Endothelial cell of umbilical vein (primary cell): Measurements from ENCODE around the gene TBC1D10B. TPM values are rescaled to one million over a fixed set of nuclear protein-coding genes. Genes with fewer than 3 reads are reported as not detected.
"Not testable (repeated sequence)": the region's sequence is repeated elsewhere in the genome, so short reads cannot be mapped to it uniquely, and the experiment has no call there.

Experiments
- BruUV-seq: library from RNA; stranded (reverse); fragments of 400-500 nt; replicated peaks from 2 replicates; lab custom pipeline; 2021; lab: Mats Ljungman, UMichigan
- CTCF ChIA-PET: fragments of 300-600, 350-600 bp; sonication (Branson Sonifier 250); formaldehyde crosslinking; loops from one replicate; lab custom pipeline; 2021; ENCODE audit warnings: antibody characterized with exemption, inconsistent platforms; lab: Charles Lee
- POLR2A ChIA-PET: fragments of 300-600, 350-600 bp; sonication (Branson Sonifier 250); formaldehyde crosslinking; loops from one replicate; lab custom pipeline; 2021; ENCODE audit warnings: antibody characterized with exemption, inconsistent platforms; lab: Charles Lee
- DNase-seq: peaks from one replicate; pipeline ENCODE4 v3.0.0-alpha.2; 2011; ENCODE audit warnings: low read depth, low spot score
- FAIRE-seq: peaks from 2 replicates; lab custom pipeline; 2011; peaks lifted over from hg19 to GRCh38; lab: Jason Lieb, UNC
- H2AFZ ChIP-seq: 2 replicates; pipeline ENCODE4 v1.6.0; 2012; ENCODE audit warnings: low read depth, low read length, control low read depth, inconsistent platforms
- H3K27ac ChIP-seq: 2 replicates; pipeline ENCODE4 v1.5.1; 2011; ENCODE audit warnings: low read depth, mild to moderate bottlenecking, control low read depth, low read length, moderate library complexity; ENCODE audit not compliant: insufficient read depth
- H3K27me3 ChIP-seq, 2 experiments: 2 replicates each; pipeline versions ENCODE4 v1.6.0 to v1.6.1; 2011; ENCODE audit warnings: low read length in 2 of 2, mixed read lengths in 1 of 2; ENCODE audit not compliant: control insufficient read depth in 2 of 2, insufficient read depth in 2 of 2
- H3K36me3 ChIP-seq, 2 experiments: 2 replicates in 1 of 2; 3 replicates in 1 of 2; pipeline ENCODE4 v1.5.1; 2011; ENCODE audit warnings: low read length in 2 of 2, mild to moderate bottlenecking in 1 of 2, moderate library complexity in 1 of 2; ENCODE audit not compliant: control insufficient read depth in 2 of 2, insufficient read depth in 2 of 2; ENCODE audit errors: extremely low read depth in 1 of 2
- H3K4me1 ChIP-seq: 3 replicates; pipeline ENCODE4 v1.5.1; 2011; ENCODE audit warnings: mild to moderate bottlenecking, low read length; ENCODE audit not compliant: control insufficient read depth, insufficient read depth; ENCODE audit errors: extremely low read depth
- H3K4me2 ChIP-seq: 2 replicates; pipeline ENCODE4 v1.6.1; 2011; ENCODE audit warnings: low read length, control low read depth, mixed read lengths; ENCODE audit not compliant: insufficient read depth
- H3K4me3 ChIP-seq, 3 experiments: fragments of 200-600 bp in 1 of 3; sonication (generic), shearing (Covaris generic) in 1 of 3; replicated peaks in 1 of 3; 2 replicates each; pipeline ENCODE4 v1.5.1; 2011 to 2016; ENCODE audit warnings: control low read depth in 3 of 3, low read length in 3 of 3, mild to moderate bottlenecking in 2 of 3, inconsistent platforms in 1 of 3, low read depth in 1 of 3, moderate library complexity in 1 of 3; ENCODE audit not compliant: insufficient read depth in 1 of 3
- H3K79me2 ChIP-seq: 2 replicates; pipeline ENCODE4 v1.6.0; 2012; ENCODE audit warnings: low read length, inconsistent platforms; ENCODE audit not compliant: control insufficient read depth, insufficient read depth
- H3K9ac ChIP-seq: replicated peaks from 2 replicates; pipeline ENCODE3; 2011; ENCODE audit warnings: low read length, control low read depth; ENCODE audit not compliant: insufficient read depth; ENCODE audit errors: extremely low read depth
- H3K9me1 ChIP-seq: replicated peaks from 3 replicates; pipeline ENCODE4 v1.6.0; 2011; ENCODE audit warnings: mild to moderate bottlenecking, low read length; ENCODE audit not compliant: control insufficient read depth, insufficient read depth; ENCODE audit errors: extremely low read depth
- H3K9me3 ChIP-seq: replicated peaks from 2 replicates; pipeline ENCODE4 v1.5.1; 2012; ENCODE audit warnings: low read length, inconsistent platforms; ENCODE audit not compliant: control insufficient read depth, insufficient read depth
- H4K20me1 ChIP-seq: replicated peaks from 2 replicates; pipeline ENCODE3; 2011; ENCODE audit warnings: mild to moderate bottlenecking, low read length; ENCODE audit not compliant: control insufficient read depth, insufficient read depth; ENCODE audit errors: extremely low read depth
- dilution Hi-C: fragments of 300-500 bp; cut with MboI; formaldehyde crosslinking; loops from one replicate; pipeline ENCODE4 v1.15.0; 2019; ENCODE audit warnings: low sequenced_read_pairs; ENCODE audit not compliant: extremely low pct_ligation_motif_present
- intact Hi-C: fragments of 100-400 bp; cut with micrococcal nuclease; formaldehyde crosslinking; loops from one replicate; pipeline ENCODE4 v1.10.0; 2022
- polyA plus RNA-seq, 4 experiments: library from polyadenylated mRNA; depleted of rRNA in 3 of 4; stranded (reverse) in 3 of 4; unstranded in 1 of 4; fragments of >200 nt; gene quantifications; 2 replicates each; pipeline versions ENCODE4 v1.2.1 to v1.2.3, GENCODE V29; 2011 to 2012; ENCODE audit warnings: missing spikeins in 1 of 4
- small RNA-seq: library from RNA; depleted of rRNA; stranded (forward); fragments of <200 nt; gene quantifications from one replicate; pipeline ENCODE3, GENCODE V24; 2012; ENCODE audit warnings: low replicate concordance, low read depth; ENCODE audit not compliant: insufficient read depth, insufficient read length
- total RNA-seq: library from RNA; stranded (reverse); gene quantifications from 2 replicates; pipeline ENCODE4 v1.2.3, GENCODE V29; 2021

The TBC1D10B gene
- total and polyA plus RNA-seq, 2 donors (not counting 3 experiments of a cell fraction or from before 2014, with no cell fraction given) = 37.0 to 63.0 TPM

- POLR2A ChIA-PET, H3K27me3 ChIP-seq, intact Hi-C loops, H3K9ac ChIP-seq, H4K20me1 ChIP-seq, BruUV-seq, FAIRE-seq, H3K9me1 ChIP-seq, H2AFZ ChIP-seq, H3K4me1 ChIP-seq, DNase-seq, H3K4me2 ChIP-seq, H3K27ac ChIP-seq, H3K4me3 ChIP-seq, dilution Hi-C loops, H3K36me3 ChIP-seq, H3K9me3 ChIP-seq, CTCF ChIA-PET, H3K79me2 ChIP-seq: not testable (repeated sequence)
These were observed 59.4 kb downstream of the TBC1D10B start for GRCh38 chr16:30310937-30311336.

GRCh38 chr16:30309255-30309654 is 61.0 kb downstream of the TBC1D10B start:
- intact Hi-C loops, BruUV-seq, H3K9me3 ChIP-seq, H3K4me1 ChIP-seq, H3K9me1 ChIP-seq, dilution Hi-C loops, CTCF ChIA-PET, H3K79me2 ChIP-seq, H4K20me1 ChIP-seq, POLR2A ChIA-PET, H3K4me3 ChIP-seq, H2AFZ ChIP-seq, FAIRE-seq, H3K36me3 ChIP-seq, H3K27me3 ChIP-seq, DNase-seq, H3K9ac ChIP-seq, H3K4me2 ChIP-seq, H3K27ac ChIP-seq: not testable (repeated sequence)

Small RNAs within 50 kb of the gene (small RNA-seq; reads per million reads assigned to genes)
- 0.88 reads per million for gene RF00406

Other genes starting within 250 kb of the TBC1D10B start
- gene MAPK3, start 247.3 kb downstream of the TBC1D10B start, total RNA-seq = 138 and 143 TPM in 2 replicates
- gene MAPK3, start 247.3 kb downstream of the TBC1D10B start, polyA plus RNA-seq = 294 and 337 TPM in 2 replicates
- 6.1 and 6.6 TPM in 2 replicates for gene CORO1A, start 186.9 kb downstream of the TBC1D10B start, total RNA-seq
- 4.7 and 6.4 TPM in 2 replicates for gene CORO1A, start 186.9 kb downstream of the TBC1D10B start, polyA plus RNA-seq
- 161 and 173 TPM in 2 replicates for gene BOLA2B, start 176.8 kb downstream of the TBC1D10B start, total RNA-seq
- gene BOLA2B, start 176.8 kb downstream of the TBC1D10B start, polyA plus RNA-seq = 310 and 354 TPM in 2 replicates
- gene SLX1A, start 176.6 kb downstream of the TBC1D10B start, total RNA-seq = 30.9 and 77.9 TPM in 2 replicates
- 28.9 and 29.8 TPM in 2 replicates for gene SLX1A, start 176.6 kb downstream of the TBC1D10B start, polyA plus RNA-seq
- gene SULT1A3, start 171.2 kb downstream of the TBC1D10B start, total RNA-seq = 12.2 and 18.1 TPM in 2 replicates
- gene SULT1A3, start 171.2 kb downstream of the TBC1D10B start, polyA plus RNA-seq = 4.8 and 5.1 TPM in 2 replicates
- 19.3 and 23.5 TPM in 2 replicates for gene NPIPB13, start 122.0 kb downstream of the TBC1D10B start, total RNA-seq
- gene NPIPB13, start 122.0 kb downstream of the TBC1D10B start, polyA plus RNA-seq = 4.4 and 7.8 TPM in 2 replicates
- 75.7 and 76.4 TPM in 2 replicates for gene CD2BP2, start 15.2 kb downstream of the TBC1D10B start, total RNA-seq
- gene CD2BP2, start 15.2 kb downstream of the TBC1D10B start, polyA plus RNA-seq = 35.3 and 47.2 TPM in 2 replicates
- 1.3 TPM in 1 of 2 replicates, not detected in the other for gene MYL11, start 4.3 kb upstream of the TBC1D10B start, total RNA-seq
- gene MYL11, start 4.3 kb upstream of the TBC1D10B start, polyA plus RNA-seq = not detected in 2 replicates
- 0.75 and 1.2 TPM in 2 replicates for gene SEPTIN1, start 12.1 kb upstream of the TBC1D10B start, total RNA-seq
- 0.06 and 0.07 TPM in 2 replicates for gene SEPTIN1, start 12.1 kb upstream of the TBC1D10B start, polyA plus RNA-seq
- 15.1 and 15.3 TPM in 2 replicates for gene ZNF48, start 24.9 kb upstream of the TBC1D10B start, total RNA-seq
- 16.1 TPM in 2 replicates for gene ZNF48, start 24.9 kb upstream of the TBC1D10B start, polyA plus RNA-seq
- 10.3 and 11.7 TPM in 2 replicates for gene ZNF771, start 37.1 kb upstream of the TBC1D10B start, total RNA-seq
- 16.8 and 28.8 TPM in 2 replicates for gene ZNF771, start 37.1 kb upstream of the TBC1D10B start, polyA plus RNA-seq
- 65.2 and 68.0 TPM in 2 replicates for gene DCTPP1, start 59.5 kb upstream of the TBC1D10B start, total RNA-seq
- gene DCTPP1, start 59.5 kb upstream of the TBC1D10B start, polyA plus RNA-seq = 82.0 and 88.6 TPM in 2 replicates
- gene SEPHS2, start 75.4 kb upstream of the TBC1D10B start, total RNA-seq = 32.0 and 32.8 TPM in 2 replicates
- 19.4 and 22.9 TPM in 2 replicates for gene SEPHS2, start 75.4 kb upstream of the TBC1D10B start, polyA plus RNA-seq
- gene ITGAL, start 102.2 kb upstream of the TBC1D10B start, total RNA-seq = not detected in 2 replicates
- not detected in 2 replicates for gene ITGAL, start 102.2 kb upstream of the TBC1D10B start, polyA plus RNA-seq
- 24.7 and 25.1 TPM in 2 replicates for gene ZNF768, start 156.1 kb upstream of the TBC1D10B start, total RNA-seq
- 24.2 and 35.2 TPM in 2 replicates for gene ZNF768, start 156.1 kb upstream of the TBC1D10B start, polyA plus RNA-seq
- 7.2 and 8.6 TPM in 2 replicates for gene ZNF747, start 164.4 kb upstream of the TBC1D10B start, total RNA-seq
- 6.4 and 7.0 TPM in 2 replicates for gene ZNF747, start 164.4 kb upstream of the TBC1D10B start, polyA plus RNA-seq
- 10.7 and 12.1 TPM in 2 replicates for gene ZNF764, start 187.9 kb upstream of the TBC1D10B start, total RNA-seq
- gene ZNF764, start 187.9 kb upstream of the TBC1D10B start, polyA plus RNA-seq = 5.0 and 7.9 TPM in 2 replicates
- 10.5 and 10.9 TPM in 2 replicates for gene ZNF688, start 201.2 kb upstream of the TBC1D10B start, total RNA-seq
- 5.4 and 7.5 TPM in 2 replicates for gene ZNF688, start 201.2 kb upstream of the TBC1D10B start, polyA plus RNA-seq
- gene ZNF785, start 215.2 kb upstream of the TBC1D10B start, total RNA-seq = 17.6 and 21.9 TPM in 2 replicates
- 7.8 and 9.7 TPM in 2 replicates for gene ZNF785, start 215.2 kb upstream of the TBC1D10B start, polyA plus RNA-seq
- 6.8 and 8.4 TPM in 2 replicates for gene ZNF689, start 239.9 kb upstream of the TBC1D10B start, total RNA-seq
- 7.5 and 9.2 TPM in 2 replicates for gene ZNF689, start 239.9 kb upstream of the TBC1D10B start, polyA plus RNA-seq